ENCODE data around the gene CSKMT.
A peak's percentile ranks its signal among the peaks of the same experiment; 100 is the strongest.
"Not testable (repeated sequence)": the region's sequence is repeated elsewhere in the genome, so short reads cannot be mapped to it uniquely, and the experiment has no call there.

CSKMT gene, protein sequence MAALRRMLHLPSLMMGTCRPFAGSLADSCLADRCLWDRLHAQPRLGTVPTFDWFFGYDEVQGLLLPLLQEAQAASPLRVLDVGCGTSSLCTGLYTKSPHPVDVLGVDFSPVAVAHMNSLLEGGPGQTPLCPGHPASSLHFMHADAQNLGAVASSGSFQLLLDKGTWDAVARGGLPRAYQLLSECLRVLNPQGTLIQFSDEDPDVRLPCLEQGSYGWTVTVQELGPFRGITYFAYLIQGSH

DNA sequence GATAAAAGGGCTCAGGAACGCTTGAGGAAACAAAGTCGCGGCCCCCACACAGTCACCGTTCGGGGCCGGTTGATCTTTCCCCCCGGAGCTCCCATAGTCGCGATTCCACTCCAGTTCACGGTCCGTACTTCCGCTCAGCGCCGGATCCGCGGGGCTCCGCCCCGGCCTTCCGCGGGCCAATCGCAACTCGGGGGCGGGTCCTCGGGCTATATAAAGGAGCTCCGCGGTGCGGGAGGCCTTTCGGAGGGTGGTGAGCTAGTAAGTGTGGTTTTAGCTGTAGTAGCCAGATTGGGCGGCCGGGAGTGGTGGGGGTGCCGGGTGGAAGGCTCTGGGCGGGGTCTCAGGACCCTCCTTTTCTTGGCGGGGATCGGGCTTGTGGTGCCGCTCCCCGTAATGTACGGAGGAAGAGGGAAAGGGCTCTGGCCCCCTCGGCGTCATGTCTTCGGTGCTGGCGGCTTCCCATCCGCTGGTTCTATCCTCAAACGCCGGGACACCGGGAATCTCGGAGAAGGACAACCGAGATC, at the start of gene CSKMT, which contains the start of gene C11orf98:
TSS of gene CSKMT (plus strand) at position 238 of the 524 bp plus-strand sequence. CDS start 568 bp downstream, outside the sequence.
TSS of gene C11orf98 (minus strand) at position 136 of the 524 bp plus-strand sequence. CDS start at position 95, 41 bp downstream.
- peak; percentile 78 for DNase-seq

DNA sequence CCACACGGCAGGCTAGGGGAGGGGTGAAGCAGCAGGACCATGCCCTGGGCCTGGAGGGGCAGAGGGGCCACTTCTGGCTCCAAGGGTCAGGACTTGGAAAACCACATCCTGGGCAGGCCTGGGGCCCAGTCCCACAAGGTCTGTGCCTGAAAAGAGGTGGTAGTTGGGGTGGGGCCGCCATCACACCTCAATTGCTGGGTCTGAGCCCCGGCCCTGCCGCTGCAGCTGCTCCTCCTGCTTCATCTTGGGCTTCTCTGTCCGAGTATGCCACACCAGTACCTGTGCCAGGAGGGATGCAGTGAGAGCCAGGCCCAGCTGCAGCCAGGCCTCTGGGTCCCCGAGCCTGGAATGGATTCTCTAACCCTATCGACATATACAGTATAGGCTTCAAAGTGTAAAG, 49.6 kb upstream of the CSKMT start:
- DNase-seq, result no peak

- DNase-seq, result not testable (repeated sequence)
Observed at GRCh38 chr11:62616957-62617356, 48.2 kb upstream of the CSKMT start.

DNA sequence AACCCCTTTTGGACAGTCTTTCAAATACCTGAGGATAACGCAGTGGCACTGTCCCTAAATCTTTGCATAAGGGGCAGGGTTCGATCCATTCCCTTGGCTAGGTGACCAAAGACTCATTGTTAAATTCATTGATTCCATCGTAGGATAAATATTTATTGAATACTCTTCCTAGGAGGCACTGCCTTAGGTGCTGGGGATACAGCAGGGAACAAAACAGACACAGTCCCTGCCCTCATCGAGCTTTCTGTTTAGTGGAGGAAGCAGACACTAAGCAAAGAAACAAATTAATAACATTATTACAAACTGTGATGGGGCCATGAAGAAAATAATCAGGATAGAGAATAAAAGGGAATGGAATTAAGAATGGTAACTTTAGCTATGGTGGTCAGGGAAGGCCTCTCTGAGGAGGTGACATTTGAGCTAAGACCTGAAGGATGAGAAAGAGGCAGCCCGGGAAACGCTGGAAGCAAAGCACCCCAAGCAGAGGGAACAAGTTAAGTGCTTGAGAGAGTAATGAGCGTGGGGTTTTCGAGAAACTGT, 44.0 kb upstream of the CSKMT start:
- DNase-seq, result no peak

DNA sequence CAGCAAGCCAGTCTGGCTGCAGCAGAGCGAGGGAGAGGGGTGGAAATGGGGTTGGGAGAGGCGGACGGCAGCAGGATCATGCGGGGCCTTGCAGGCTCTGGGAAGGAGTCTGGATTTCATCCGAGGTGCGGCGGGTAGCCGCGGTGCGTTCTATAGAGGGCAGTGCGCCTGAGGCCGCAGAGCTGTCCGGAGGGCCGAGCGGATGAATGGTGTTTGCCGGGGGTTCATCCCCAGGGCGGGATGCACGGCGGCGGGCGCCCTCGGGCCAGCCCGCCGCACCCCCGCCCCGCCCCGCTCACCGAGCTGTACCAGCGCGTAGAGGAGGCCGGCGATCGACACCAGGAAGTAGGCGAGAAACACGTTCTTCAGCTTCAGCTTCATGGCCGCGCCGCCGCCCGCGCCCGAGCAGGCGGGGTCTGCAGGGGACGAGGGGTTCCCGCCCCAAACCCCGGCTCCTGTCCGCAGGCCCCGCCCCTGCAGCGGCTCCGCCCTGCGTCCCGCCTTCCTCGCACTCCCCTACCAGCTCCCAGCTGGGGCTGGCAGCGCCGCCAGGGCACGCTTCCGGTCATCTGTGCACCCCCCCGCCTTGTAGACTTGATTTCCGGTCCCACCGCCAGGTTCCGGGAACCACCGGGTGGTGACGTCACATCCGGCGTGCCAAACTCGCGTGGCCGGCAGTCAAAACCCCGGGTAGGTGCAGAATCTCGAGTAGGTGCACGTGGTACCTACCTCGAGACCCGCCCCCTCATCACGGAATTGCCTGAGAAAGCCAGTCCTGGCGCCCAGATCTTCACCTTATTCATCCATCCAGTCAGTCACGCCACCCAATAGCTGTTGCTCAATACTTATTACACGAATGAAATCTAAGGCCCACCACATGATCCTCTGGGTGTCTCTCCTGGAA, 43.3 kb upstream of the CSKMT start, which contains the start of gene B3GAT3:
TSS of gene B3GAT3 (minus strand) at position 420 of the 904 bp plus-strand sequence. CDS start at position 381, 39 bp downstream.
- peak; percentile 88 for DNase-seq

DNA sequence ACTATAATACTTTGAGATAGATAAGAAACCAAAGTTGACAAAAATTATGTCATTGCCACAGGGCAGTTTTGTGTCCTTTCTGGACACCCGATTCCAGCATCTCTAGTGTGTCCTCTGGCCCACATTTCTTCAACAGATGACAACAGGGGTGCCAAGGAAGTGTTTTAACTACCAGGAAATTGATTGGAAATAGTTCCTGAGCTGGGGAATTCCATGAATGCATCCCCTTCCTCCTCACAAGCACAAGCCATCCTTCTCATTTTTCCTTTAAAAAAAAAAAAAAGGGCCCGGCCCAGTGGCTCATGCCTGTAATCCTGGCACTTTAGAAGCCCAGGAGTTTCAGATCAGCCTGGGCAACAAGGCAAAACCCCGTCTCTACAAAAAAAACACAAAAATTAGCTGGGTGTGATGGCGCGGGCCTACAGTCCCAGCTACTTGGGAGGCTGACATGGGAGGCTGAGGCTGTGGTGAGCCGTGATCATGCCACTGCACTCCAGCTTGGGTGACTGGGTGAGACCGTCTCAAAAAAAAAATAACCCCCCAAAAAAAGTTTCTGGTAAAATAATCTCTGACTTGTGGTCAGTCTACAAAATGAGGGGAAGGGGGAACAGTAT, 42.5 kb upstream of the CSKMT start:
- no peak for DNase-seq

GRCh38 chr11:62627713-62628112, 37.4 kb upstream of the CSKMT start:
- DNase-seq, result no peak

GRCh38 chr11:62632492-62632891, 32.6 kb upstream of the CSKMT start:
- no peak for DNase-seq

DNA sequence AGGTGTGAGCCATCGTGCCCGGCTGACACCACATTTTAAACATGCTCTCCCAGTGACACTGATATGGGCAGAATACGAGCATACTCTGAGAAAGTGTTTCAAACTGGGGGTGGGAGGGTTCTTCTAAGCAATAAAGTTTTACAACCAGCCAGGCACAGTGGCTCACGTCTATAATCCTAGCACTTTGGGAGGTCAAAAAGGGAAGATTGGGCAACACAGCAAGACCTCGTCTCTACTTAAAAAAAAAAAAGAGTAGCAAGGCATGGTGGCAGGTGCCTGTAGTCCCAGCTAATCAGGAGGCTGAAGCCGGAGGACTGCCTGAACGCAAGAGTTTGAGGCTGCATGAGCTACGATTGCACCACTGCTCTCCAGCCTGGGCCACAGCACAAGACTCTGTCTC, 20.9 kb upstream of the CSKMT start:
- no peak for DNase-seq

- no peak for DNase-seq
Observed at GRCh38 chr11:62645671-62645945, 19.5 kb upstream of the CSKMT start.

GRCh38 chr11:62645946-62646824, 18.9 kb upstream of the CSKMT start, which contains the start of gene GANAB:
TSS of gene GANAB (minus strand) at chr11:62646613. CDS start at chr11:62646599, 14 bp downstream.
- DNase-seq, result peak; percentile 82

DNA sequence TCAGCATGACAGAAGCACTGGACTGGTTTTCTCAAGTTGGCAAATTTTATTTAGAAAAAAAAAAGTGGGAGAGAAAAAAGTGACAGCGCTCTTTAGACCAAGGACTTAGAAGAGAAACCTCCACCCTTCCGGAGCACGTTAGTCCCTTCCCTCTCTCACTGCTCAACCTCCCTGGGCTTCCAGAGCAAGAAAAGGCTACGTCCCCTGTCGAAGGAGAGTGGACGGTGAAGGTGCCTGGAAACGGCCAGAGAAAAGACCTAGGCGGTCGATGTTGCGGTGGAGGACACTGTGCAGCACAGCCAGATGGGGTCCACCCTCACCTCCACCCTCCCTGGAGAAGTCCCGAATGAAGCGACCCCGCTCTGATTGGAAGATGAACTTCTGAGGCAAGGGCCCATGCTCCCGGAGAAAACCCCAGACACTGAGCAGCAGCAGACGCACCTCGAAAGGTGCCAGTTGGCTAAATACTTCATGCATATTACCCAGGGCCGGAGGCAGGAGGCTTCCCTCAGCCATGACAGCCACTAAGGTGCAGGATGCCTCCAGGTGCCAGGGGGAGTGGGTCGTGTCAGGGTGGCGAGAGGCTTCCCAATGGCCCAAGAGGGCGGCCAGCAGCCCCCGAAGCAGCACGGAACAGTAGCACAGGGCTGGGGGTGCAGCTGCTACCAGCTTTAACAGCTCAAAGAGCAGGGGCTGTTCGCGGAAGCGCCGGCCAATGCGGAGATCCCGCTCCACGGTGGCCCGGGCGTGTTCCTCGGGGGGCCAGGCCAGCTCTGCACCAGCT, 18.1 kb upstream of the CSKMT start:
- DNase-seq, result no peak

GRCh38 chr11:62647609-62648005, 17.5 kb upstream of the CSKMT start:
- DNase-seq, result no peak

GRCh38 chr11:62648185-62648966, 16.7 kb upstream of the CSKMT start:
- DNase-seq, result no peak

- DNase-seq, result no peak
Observed at GRCh38 chr11:62648967-62649364, 16.1 kb upstream of the CSKMT start.

- no peak for DNase-seq
Observed at GRCh38 chr11:62649486-62649885, 15.6 kb upstream of the CSKMT start.

- not testable (repeated sequence) for DNase-seq
Observed at GRCh38 chr11:62650283-62650682, 14.8 kb upstream of the CSKMT start.

- DNase-seq, result no peak
Observed at GRCh38 chr11:62652161-62653006, 12.7 kb upstream of the CSKMT start.

DNA sequence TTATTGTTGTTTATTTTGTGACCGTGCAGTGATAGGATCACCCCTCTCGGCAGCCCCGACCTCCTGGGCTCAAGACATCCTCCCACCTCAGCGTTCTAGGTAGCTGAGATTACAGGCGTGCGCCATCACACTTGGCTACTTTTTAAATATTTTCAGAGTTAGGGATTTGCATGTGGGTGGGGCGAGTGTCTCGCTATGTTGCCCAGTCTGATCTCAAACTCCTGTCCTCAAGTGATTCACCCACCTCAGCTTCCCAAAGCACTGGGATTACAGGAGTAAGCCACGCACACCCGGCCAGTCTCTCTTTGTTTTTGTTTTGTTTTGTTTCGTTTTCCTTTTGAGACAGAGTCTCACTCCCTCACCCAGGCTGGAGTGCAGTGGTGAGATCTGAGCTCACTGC, 10.8 kb upstream of the CSKMT start:
- no peak for DNase-seq
